ENCODE measurements around the gene CD247.
A peak's percentile ranks its signal among the peaks of the same experiment; 100 is the strongest.

Gene CD247

GRCh38 chr1:167542109-167543032 is 24.0 kb upstream of the CD247 start:
- no peak for DNase-seq

- no peak for DNase-seq
Observed at GRCh38 chr1:167541610-167542009, 23.3 kb upstream of the CD247 start.

- DNase-seq = no peak
Observed at GRCh38 chr1:167541003-167541402, 22.7 kb upstream of the CD247 start.

GRCh38 chr1:167538657-167539056 is 20.3 kb upstream of the CD247 start:
- DNase-seq = no peak

- peak; percentile 79 for DNase-seq
Observed at GRCh38 chr1:167533851-167534300, 15.5 kb upstream of the CD247 start.

GRCh38 chr1:167532964-167533824 is 14.9 kb upstream of the CD247 start:
- no peak for DNase-seq

GRCh38 chr1:167532375-167532774 is 14.0 kb upstream of the CD247 start:
- DNase-seq = no peak

- DNase-seq = no peak
Observed at GRCh38 chr1:167529829-167530474, 11.6 kb upstream of the CD247 start.

GRCh38 chr1:167528057-167528728 is 9.9 kb upstream of the CD247 start:
- DNase-seq = no peak

- no peak for DNase-seq
Observed at GRCh38 chr1:167526667-167527383, 8.5 kb upstream of the CD247 start.

GRCh38 chr1:167524651-167525050 is 6.3 kb upstream of the CD247 start:
- no peak for DNase-seq

- DNase-seq = no peak
Observed at GRCh38 chr1:167522246-167522645, 3.9 kb upstream of the CD247 start.

- DNase-seq = peak; percentile 48
Observed at GRCh38 chr1:167520711-167521206, 2.4 kb upstream of the CD247 start.

GRCh38 chr1:167517535-167518330 is 596 bp downstream of the CD247 start:
- DNase-seq = peak; percentile 92

- DNase-seq = peak; percentile 68
Observed at GRCh38 chr1:167516404-167517388, 1.6 kb downstream of the CD247 start.

GRCh38 chr1:167515893-167516321 is 2.4 kb downstream of the CD247 start:
- DNase-seq = no peak

GRCh38 chr1:167515461-167515860 is 2.9 kb downstream of the CD247 start:
- DNase-seq = no peak

GRCh38 chr1:167514288-167514687 is 4.0 kb downstream of the CD247 start:
- peak; percentile 62 for DNase-seq

- DNase-seq = peak; percentile 39
Observed at GRCh38 chr1:167512046-167512654, 6.2 kb downstream of the CD247 start.

Measured in CD4-positive, alpha-beta T cell treated with Interleukin-17A for 4 hours (primary cell).